OCI-M1 (cell line): Measurements from ENCODE around the gene PHLPP1.
"Not testable (repeated sequence)": the region's sequence is repeated elsewhere in the genome, so short reads cannot be mapped to it uniquely, and the experiment has no call there.

ENCODE experiments used
- DNase-seq: peaks from one replicate; lab custom pipeline; 2025; lab: John Stamatoyannopoulos, UW

Gene PHLPP1

GRCh38 chr18:62717925-62718800 lies 2.8 kb downstream of the PHLPP1 start:
- DNase-seq = peak; percentile 22

- DNase-seq = no peak
Observed at GRCh38 chr18:62720048-62720447, 4.7 kb downstream of the PHLPP1 start.

GRCh38 chr18:62720766-62721613 lies 5.6 kb downstream of the PHLPP1 start:
- no peak for DNase-seq

- DNase-seq = no peak
Observed at GRCh38 chr18:62721839-62722795, 6.8 kb downstream of the PHLPP1 start.

GRCh38 chr18:62723666-62724281 lies 8.4 kb downstream of the PHLPP1 start:
- peak; percentile 11 for DNase-seq

- DNase-seq = no peak
Observed at GRCh38 chr18:62725896-62726295, 10.6 kb downstream of the PHLPP1 start.

- no peak for DNase-seq
Observed at GRCh38 chr18:62728254-62728653, 12.9 kb downstream of the PHLPP1 start.

GRCh38 chr18:62729487-62730386 lies 14.4 kb downstream of the PHLPP1 start:
- DNase-seq = no peak

GRCh38 chr18:62730941-62731340 lies 15.6 kb downstream of the PHLPP1 start:
- no peak for DNase-seq

GRCh38 chr18:62732617-62733016 lies 17.3 kb downstream of the PHLPP1 start:
- no peak for DNase-seq

- no peak for DNase-seq
Observed at GRCh38 chr18:62734290-62734689, 18.9 kb downstream of the PHLPP1 start.

GRCh38 chr18:62735387-62735786 lies 20.0 kb downstream of the PHLPP1 start:
- DNase-seq = no peak

GRCh38 chr18:62736077-62736855 lies 20.9 kb downstream of the PHLPP1 start:
- no peak for DNase-seq

GRCh38 chr18:62737241-62737873 lies 22.0 kb downstream of the PHLPP1 start:
- no peak for DNase-seq

- DNase-seq = peak; percentile 22
Observed at GRCh38 chr18:62738639-62739038, 23.3 kb downstream of the PHLPP1 start.

- no peak for DNase-seq
Observed at GRCh38 chr18:62739911-62740310, 24.6 kb downstream of the PHLPP1 start.

- not testable (repeated sequence) for DNase-seq
Observed at GRCh38 chr18:62740650-62741049, 25.3 kb downstream of the PHLPP1 start.

GRCh38 chr18:62741118-62741566 lies 25.8 kb downstream of the PHLPP1 start:
- DNase-seq = peak; percentile 40

- no peak for DNase-seq
Observed at GRCh38 chr18:62741584-62741983, 26.2 kb downstream of the PHLPP1 start.
